Measurements from ENCODE around the gene FAM177B. TPM values are rescaled to one million over a fixed set of nuclear protein-coding genes. Genes with fewer than 3 reads are reported as not detected.

The FAM177B gene
- total RNA-seq, 1 donor from 2014 or later: not detected

- H3K27me3 ChIP-seq: no peaks in the 10 kb centered on the region
- peaks cover 9 to 20% of the 10 kb centered on the region in 2 donors for H3K36me3 ChIP-seq
- H3K9me3 ChIP-seq: no peaks in the 10 kb centered on the region
- DNase-seq (ENCODE audit: low spot score in 2 of 2): peak; percentile 70 to 95
- peak within 1 kb of the TSS; percentile 96 to 99 for H3K27ac ChIP-seq
- peaks cover 0 to 15% of the 10 kb centered on the region in 2 donors for H3K4me1 ChIP-seq
- H3K4me3 ChIP-seq: peak within 1 kb of the TSS; percentile 80 to 89
- TF ChIP-seq, protein P1, sequence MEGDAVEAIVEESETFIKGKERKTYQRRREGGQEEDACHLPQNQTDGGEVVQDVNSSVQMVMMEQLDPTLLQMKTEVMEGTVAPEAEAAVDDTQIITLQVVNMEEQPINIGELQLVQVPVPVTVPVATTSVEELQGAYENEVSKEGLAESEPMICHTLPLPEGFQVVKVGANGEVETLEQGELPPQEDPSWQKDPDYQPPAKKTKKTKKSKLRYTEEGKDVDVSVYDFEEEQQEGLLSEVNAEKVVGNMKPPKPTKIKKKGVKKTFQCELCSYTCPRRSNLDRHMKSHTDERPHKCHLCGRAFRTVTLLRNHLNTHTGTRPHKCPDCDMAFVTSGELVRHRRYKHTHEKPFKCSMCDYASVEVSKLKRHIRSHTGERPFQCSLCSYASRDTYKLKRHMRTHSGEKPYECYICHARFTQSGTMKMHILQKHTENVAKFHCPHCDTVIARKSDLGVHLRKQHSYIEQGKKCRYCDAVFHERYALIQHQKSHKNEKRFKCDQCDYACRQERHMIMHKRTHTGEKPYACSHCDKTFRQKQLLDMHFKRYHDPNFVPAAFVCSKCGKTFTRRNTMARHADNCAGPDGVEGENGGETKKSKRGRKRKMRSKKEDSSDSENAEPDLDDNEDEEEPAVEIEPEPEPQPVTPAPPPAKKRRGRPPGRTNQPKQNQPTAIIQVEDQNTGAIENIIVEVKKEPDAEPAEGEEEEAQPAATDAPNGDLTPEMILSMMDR (IDR thresholded peaks at IDR 0.05): no peak
- intact Hi-C loops (cut with DNase I): loop anchor here (1.0 to 2.0 kb wide), 6 partner anchors 42 to 970 kb away; partner anchors contain the start of genes DISP1 and DUSP10
Measured at GRCh38 chr1:222712253-222713090, 24.5 kb upstream of the FAM177B start, which contains the start of the genes AIDA and BROX. Gene AIDA, minus strand, starts transcription at chr1:222712491. Its CDS starts 174 bp downstream, at chr1:222712317. Gene BROX, plus strand, starts transcription at chr1:222712564. Its CDS starts 3,136 bp downstream, at chr1:222715700.

DNA sequence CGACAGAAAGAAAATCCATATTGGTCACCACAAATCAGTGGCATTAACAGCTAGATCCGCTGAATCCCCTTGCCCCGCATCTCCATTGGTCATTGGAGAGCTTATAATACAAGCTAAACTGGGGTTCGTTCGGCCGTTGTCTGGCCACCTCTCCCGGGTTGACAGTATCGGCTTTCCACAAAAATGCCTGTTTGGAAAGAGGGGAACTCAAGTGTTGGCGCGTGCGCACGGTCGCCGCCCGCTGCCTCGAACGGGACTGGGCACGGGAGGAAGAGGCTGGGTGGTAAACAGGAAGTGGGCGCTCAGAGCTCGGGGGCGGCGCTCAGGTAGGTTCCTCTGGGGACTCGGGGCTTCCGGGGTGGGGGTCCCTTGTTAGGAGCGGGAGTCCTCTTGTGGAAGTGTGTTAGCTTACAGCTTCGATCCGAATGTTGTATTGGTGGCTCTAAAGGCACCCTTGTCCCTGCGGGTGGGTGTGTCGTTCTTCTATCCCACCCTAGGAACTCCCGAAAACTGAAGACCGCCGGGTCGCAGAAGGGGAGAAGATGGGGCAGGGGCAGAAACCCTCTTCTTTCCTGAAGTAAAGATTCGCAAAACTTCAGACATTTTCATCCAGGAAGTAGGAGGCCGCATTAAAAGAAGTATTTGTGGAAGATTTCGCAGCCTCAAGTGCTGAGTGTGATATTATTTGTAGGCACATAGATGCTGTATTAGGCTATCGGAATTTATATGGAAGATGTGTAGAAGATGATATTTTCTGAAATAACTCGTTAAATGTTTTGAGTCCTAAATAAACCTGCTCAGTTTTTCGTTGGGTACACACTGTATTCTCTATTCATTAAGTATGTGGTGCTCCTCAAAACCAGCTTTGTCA lies 23.7 kb upstream of the FAM177B start:
- intact Hi-C loops (cut with DNase I): loop anchor here (1.0 to 2.0 kb wide), 3 partner anchors 41 to 971 kb away; partner anchors contain the start of gene DUSP10
- Histone ChIP-seq H3K9me3 (no peaks in the 10 kb centered on the region), H3K4me1 (peaks cover 0 to 15% of the 10 kb centered on the region in 2 donors), H3K27ac (peak overlapping the region; percentile 96 to 99), H3K27me3 (no peaks in the 10 kb centered on the region), H3K36me3 (peaks cover 14 to 20% of the 10 kb centered on the region in 2 donors), H3K4me3 (peak overlapping the region; percentile 80 to 89)
- TF ChIP-seq, protein P1 (IDR thresholded peaks at IDR 0.05): no peak
- peak; percentile 87 to 96 for DNase-seq (ENCODE audit: low spot score in 2 of 2)

GRCh38 chr1:222716393-222716792 lies 20.6 kb upstream of the FAM177B start:
- TF ChIP-seq, protein P1 (IDR thresholded peaks at IDR 0.05): no peak
- no peaks in the 10 kb centered on the region for H3K9me3 ChIP-seq
- H3K4me1 ChIP-seq: peaks cover 0 to 7% of the 10 kb centered on the region in 2 donors
- no peak overlapping the region for H3K4me3 ChIP-seq
- H3K27me3 ChIP-seq: no peaks in the 10 kb centered on the region
- DNase-seq (ENCODE audit: low spot score in 2 of 2): no peak
- H3K36me3 ChIP-seq: peaks cover 40 to 44% of the 10 kb centered on the region in 2 donors
- H3K27ac ChIP-seq: no peak overlapping the region
- intact Hi-C loops (cut with DNase I): no loop called here

GRCh38 chr1:222728746-222729145 lies 8.3 kb upstream of the FAM177B start:
- TF ChIP-seq, protein P1 (IDR thresholded peaks at IDR 0.05): no peak
- no peak for DNase-seq (ENCODE audit: low spot score in 2 of 2)
- H3K36me3 ChIP-seq: peaks cover 88 to 98% of the 10 kb centered on the region in 2 donors

GRCh38 chr1:222730866-222731265 lies 6.1 kb upstream of the FAM177B start:
- no peak for DNase-seq (ENCODE audit: low spot score in 2 of 2)
- TF ChIP-seq, protein P1 (IDR thresholded peaks at IDR 0.05): no peak
- no peaks in the 10 kb centered on the region for H3K9me3 ChIP-seq
- H3K36me3 ChIP-seq: peaks cover 77 to 95% of the 10 kb centered on the region in 2 donors
- H3K4me3 ChIP-seq: no peak overlapping the region
- H3K27ac ChIP-seq: no peak overlapping the region
- H3K27me3 ChIP-seq: no peaks in the 10 kb centered on the region
- H3K4me1 ChIP-seq: no peaks in the 10 kb centered on the region
- intact Hi-C loops (cut with DNase I): loop anchor here (10.0 kb wide), 1 partner anchor 954 kb away; no protein-coding TSS in a partner anchor

More at GRCh38 chr1:222728746-222729145, 8.3 kb upstream of the FAM177B start:
- Histone ChIP-seq H3K27ac (no peak overlapping the region), H3K4me1 (no peaks in the 10 kb centered on the region), H3K27me3 (no peaks in the 10 kb centered on the region), H3K4me3 (no peak overlapping the region), H3K9me3 (no peaks in the 10 kb centered on the region)
- intact Hi-C loops (cut with DNase I): no loop called here

Measured in ascending aorta (tissue), 2 donors.